HepG2 (cell line): ENCODE measurements around the gene BTN1A1. TPM values are rescaled to one million over a fixed set of nuclear protein-coding genes. Genes with fewer than 3 reads are reported as not detected.

ENCODE experiments used
- ARID4A ChIP-seq: sonication (generic); formaldehyde crosslinking; IDR thresholded peaks from 2 replicates; pipeline ENCODE4 v1.5.0; 2020; ENCODE audit warnings: mild to moderate bottlenecking, missing genetic modification reagents, borderline replicate concordance
- CEBPG ChIP-seq: IDR thresholded peaks from 2 replicates; pipeline ENCODE4 v1.6.1; 2016
- CTCF ChIP-seq: sonication (generic); formaldehyde crosslinking; IDR thresholded peaks from 2 replicates; pipeline ENCODE4 v1.5.0; 2020; ENCODE audit warnings: mild to moderate bottlenecking, missing genetic modification reagents, moderate library complexity
- DBP ChIP-seq: sonication (generic); formaldehyde crosslinking; IDR thresholded peaks from 2 replicates; pipeline ENCODE4 v1.4.0; 2020; ENCODE audit warnings: missing genetic modification reagents; ENCODE audit errors: not compliant biosample characterization
- HNF1B ChIP-seq: sonication (generic); formaldehyde crosslinking; IDR thresholded peaks from 2 replicates; pipeline ENCODE4 v1.5.1; 2020; ENCODE audit warnings: mild to moderate bottlenecking, moderate library complexity, missing genetic modification reagents
- MIER3 ChIP-seq: IDR thresholded peaks from 2 replicates; pipeline ENCODE4 v1.6.1; 2016; ENCODE audit warnings: missing compliant biosample characterization, borderline replicate concordance
- NFKBIZ ChIP-seq: IDR thresholded peaks from 2 replicates; pipeline ENCODE4 v1.6.1; 2018; ENCODE audit warnings: missing genetic modification reagents, missing compliant biosample characterization
- SOX13 ChIP-seq, 3 experiments: fragments of 450-650 bp in 1 of 3; sonication (generic) in 1 of 3; formaldehyde crosslinking in 1 of 3; IDR thresholded peaks in 2 of 3; conservative IDR thresholded peaks in 1 of 3; 2 replicates each; pipeline versions ENCODE4 v1.5.0 to v1.6.1; 2016 to 2020; ENCODE audit warnings: antibody characterized with exemption in 1 of 3, mild to moderate bottlenecking in 1 of 3, missing compliant biosample characterization in 1 of 3, missing genetic modification reagents in 1 of 3, moderate library complexity in 1 of 3
- SOX5 ChIP-seq: IDR thresholded peaks from 2 replicates; pipeline ENCODE4 v1.6.1; 2016; ENCODE audit warnings: borderline replicate concordance
- SUZ12 ChIP-seq: fragments of 150-350 bp; IDR thresholded peaks from 2 replicates; pipeline ENCODE4 v1.6.1; 2014; ENCODE audit warnings: low read depth, low read length
- YY1 ChIP-seq: IDR thresholded peaks from 2 replicates; pipeline ENCODE4 v1.6.1; 2011; ENCODE audit warnings: low read length, low read depth, moderate library complexity, mild to moderate bottlenecking; ENCODE audit not compliant: insufficient read depth, insufficient replicate concordance
- ZFP37 ChIP-seq: sonication (generic); formaldehyde crosslinking; IDR thresholded peaks from 2 replicates; pipeline ENCODE4 v1.4.0; 2020; ENCODE audit warnings: missing genetic modification reagents, borderline replicate concordance
- ZGPAT ChIP-seq: IDR thresholded peaks from 2 replicates; pipeline ENCODE4 v1.6.1; 2016; ENCODE audit warnings: mild to moderate bottlenecking
- ZNF207 ChIP-seq: fragments of 450-650 bp; IDR thresholded peaks from 2 replicates; pipeline ENCODE4 v1.6.1; 2016; ENCODE audit warnings: antibody characterized with exemption, borderline replicate concordance
- ZNF501 ChIP-seq: sonication (generic); formaldehyde crosslinking; IDR thresholded peaks from 2 replicates; pipeline ENCODE4 v1.5.1; 2020; ENCODE audit warnings: mild to moderate bottlenecking, moderate library complexity, missing genetic modification reagents
- ZNF782 ChIP-seq: sonication (generic); formaldehyde crosslinking; IDR thresholded peaks from 2 replicates; pipeline ENCODE4 v1.4.0; 2020; ENCODE audit warnings: missing genetic modification reagents, mild to moderate bottlenecking, borderline replicate concordance
- ZNF879 ChIP-seq: sonication (generic); formaldehyde crosslinking; IDR thresholded peaks from 2 replicates; pipeline ENCODE4 v1.8.1; 2023; ENCODE audit warnings: missing genetic modification reagents
- polyA plus RNA-seq, 8 experiments: library from polyadenylated mRNA; depleted of rRNA in 3 of 8; stranded (reverse) in 7 of 8; unstranded in 1 of 8; fragments of >200 nt; fragmentation: Illumina TruSeq in 4 of 8; extraction: Trizol in 4 of 8; gene quantifications; 2 replicates each; pipeline versions ENCODE4 v1.2.1 to v1.2.3, GENCODE V29; 2011 to 2016; ENCODE audit warnings: low read depth in 4 of 8, missing spikeins in 1 of 8, mixed read lengths in 1 of 8; ENCODE audit not compliant: insufficient read depth in 1 of 8
- total RNA-seq, 5 experiments: library from RNA; depleted of rRNA; stranded (reverse); fragments of >200 nt; fragmentation: Illumina TruSeq; extraction: Trizol; gene quantifications; 2 replicates each; pipeline ENCODE4 v1.2.3, GENCODE V29; 2016; ENCODE audit warnings: low read depth in 1 of 5

BTN1A1 gene
- total and polyA plus RNA-seq, 2 of the 13 experiments (the other 11 are each of a cell fraction or from before 2014, with no cell fraction given): 0.04 TPM; not detected in 1

- peak; percentile 97 for TF ChIP-seq ZGPAT (CRISPR knock-in tag)
- TF ChIP-seq ZNF782 (CRISPR knock-in tag): peak; percentile 22; the same call in 1 of the 2 replicates
- TF ChIP-seq YY1: peak; percentile 31
- peak; percentile 63; the same call in 1 of the 2 replicates for TF ChIP-seq MIER3
- TF ChIP-seq SUZ12: no peak
- TF ChIP-seq ZFP37 (CRISPR knock-in tag): no peak
- 0 out of 2 replicates have a peak, but pooled peaks have one; percentile 19 for TF ChIP-seq CEBPG (CRISPR knock-in tag)
- TF ChIP-seq SOX5 (CRISPR knock-in tag): peak; percentile 38; the same call in 1 of the 2 replicates
- peak; percentile 62; the same call in 1 of the 2 replicates for TF ChIP-seq ARID4A (CRISPR knock-in tag)
- no peak for TF ChIP-seq NFKBIZ (CRISPR knock-in tag)
- TF ChIP-seq ZNF207: no peak
- TF ChIP-seq CTCF: 0 out of 2 replicates have a peak, but pooled peaks have one; percentile 3
- TF ChIP-seq DBP (CRISPR knock-in tag): peak; percentile 32
- 0 out of 2 replicates have a peak, but pooled peaks have one; percentile 14 for TF ChIP-seq HNF1B
- 0 out of 2 replicates have a peak, but pooled peaks have one; percentile 54 for TF ChIP-seq SOX13 (IDR thresholded peaks at IDR 0.05)
- peak in 1 of 2 experiments; percentile 57; a peak in 1 of 4 replicates for TF ChIP-seq SOX13 (CRISPR knock-in tag; conservative IDR thresholded peaks at IDR 0.05 in 1 of 2, IDR thresholded peaks at IDR 0.05 in 1 of 2)
- peak; percentile 56 for TF ChIP-seq ZNF501 (CRISPR knock-in tag)
- no peak for TF ChIP-seq ZNF879
These were observed 56.4 kb downstream of the BTN1A1 start (continued) for GRCh38 chr6:26556263-26557070.
